SK-N-SH (cell line): ENCODE measurements around the gene ISLR.

Experiments
- CTCF ChIP-seq: fragments of 200-600 bp; sonication (generic); IDR thresholded peaks from 2 replicates; pipeline ENCODE4 v1.6.1; 2017; ENCODE audit warnings: antibody characterized with exemption, mild to moderate bottlenecking, moderate library complexity
- EP300 ChIP-seq, 2 experiments: IDR thresholded peaks; 2 replicates each; pipeline versions ENCODE4 v1.4.0 to v1.6.1; 2012; ENCODE audit warnings: borderline replicate concordance in 1 of 2, low read depth in 1 of 2, low read length in 1 of 2
- FOSL2 ChIP-seq: IDR thresholded peaks from 2 replicates; pipeline ENCODE4 v1.4.0; 2012; ENCODE audit warnings: low read depth, mild to moderate bottlenecking, moderate library complexity, borderline replicate concordance
- MAX ChIP-seq: IDR thresholded peaks from 2 replicates; pipeline ENCODE4 v1.4.0; 2012; ENCODE audit warnings: low read depth
- MXI1 ChIP-seq: IDR thresholded peaks from 2 replicates; pipeline ENCODE4 v1.6.1; 2012; ENCODE audit warnings: mild to moderate bottlenecking, low read depth, low read length, improper control_type of control experiment
- PBX3 ChIP-seq: IDR thresholded peaks from 2 replicates; pipeline ENCODE4; 2012
- POLR2AphosphoS5 ChIP-seq: IDR thresholded peaks from 2 replicates; pipeline ENCODE4 v1.6.1; 2012; ENCODE audit warnings: low read depth, low read length
- RAD21 ChIP-seq: IDR thresholded peaks from 2 replicates; pipeline ENCODE4 v1.6.1; 2012; ENCODE audit warnings: mild to moderate bottlenecking, low read length
- REST ChIP-seq: IDR thresholded peaks from 2 replicates; pipeline ENCODE4 v1.6.1; 2012; ENCODE audit warnings: mild to moderate bottlenecking, low read depth, low read length, moderate library complexity
- RFX5 ChIP-seq: IDR thresholded peaks from 2 replicates; pipeline ENCODE4 v1.6.1; 2012; ENCODE audit warnings: mild to moderate bottlenecking, improper control_type of control experiment, low read length
- SIN3A ChIP-seq: IDR thresholded peaks from 2 replicates; pipeline ENCODE4 v1.6.1; 2012; ENCODE audit warnings: low read depth, mild to moderate bottlenecking, low read length, moderate library complexity, borderline replicate concordance
- SMC3 ChIP-seq: IDR thresholded peaks from 2 replicates; pipeline ENCODE4 v1.6.1; 2012; ENCODE audit warnings: low read depth, low read length, improper control_type of control experiment
- USF2 ChIP-seq: fragments of 150-350 bp; IDR thresholded peaks from 2 replicates; pipeline ENCODE4 v1.6.1; 2017; ENCODE audit warnings: antibody characterized with exemption, low read length, low read depth, borderline replicate concordance
- ZBTB33 ChIP-seq: IDR thresholded peaks from 2 replicates; pipeline ENCODE4 v1.4.0; 2012; ENCODE audit warnings: low read depth, borderline replicate concordance

- TF ChIP-seq USF2, result no peak
- TF ChIP-seq CTCF, result no peak
- TF ChIP-seq MXI1, result no peak
- TF ChIP-seq ZBTB33, result no peak
- TF ChIP-seq FOSL2, result no peak
- no peak for TF ChIP-seq RAD21
- no peak for TF ChIP-seq RFX5
- TF ChIP-seq POLR2AphosphoS5, result no peak
- no peak for TF ChIP-seq REST
- TF ChIP-seq SIN3A, result no peak
- TF ChIP-seq EP300 (IDR thresholded peaks at IDR 0.05; ENCODE audit: borderline replicate concordance in 1 of 2, low read depth in 1 of 2, low read length in 1 of 2), result no peak
- TF ChIP-seq SMC3, result no peak
- TF ChIP-seq MAX, result no peak
- no peak for TF ChIP-seq PBX3
Measured at GRCh38 chr15:74167891-74168331, 5.6 kb upstream of the ISLR start.
